ENCODE results near the gene OCIAD2.
"Not testable (repeated sequence)": the region's sequence is repeated elsewhere in the genome, so short reads cannot be mapped to it uniquely, and the experiment has no call there.

Gene OCIAD2

DNA sequence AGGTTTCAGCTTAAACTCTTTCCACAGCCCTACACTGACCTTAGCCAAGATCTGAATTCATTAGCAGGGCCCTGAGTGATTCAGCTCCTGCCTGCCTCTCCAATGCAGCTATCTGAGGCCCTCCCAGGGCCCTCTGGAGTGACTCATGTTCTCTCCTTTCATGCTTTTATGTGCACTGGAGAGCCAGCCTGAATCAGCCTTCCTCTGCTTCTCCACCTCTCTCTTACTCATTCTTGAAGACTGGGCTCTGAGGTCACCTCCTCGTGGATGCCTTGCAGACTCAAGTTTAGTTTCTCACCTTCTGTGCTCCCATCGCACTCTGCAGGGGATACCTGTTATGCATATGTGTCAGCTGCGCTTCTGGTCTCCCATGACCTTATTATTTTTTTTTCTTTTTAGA is 3.1 kb upstream of the OCIAD2 start:
- Histone ChIP-seq H3K27ac (no peak overlapping the region), H3K4me3 (no peak overlapping the region)

DNA sequence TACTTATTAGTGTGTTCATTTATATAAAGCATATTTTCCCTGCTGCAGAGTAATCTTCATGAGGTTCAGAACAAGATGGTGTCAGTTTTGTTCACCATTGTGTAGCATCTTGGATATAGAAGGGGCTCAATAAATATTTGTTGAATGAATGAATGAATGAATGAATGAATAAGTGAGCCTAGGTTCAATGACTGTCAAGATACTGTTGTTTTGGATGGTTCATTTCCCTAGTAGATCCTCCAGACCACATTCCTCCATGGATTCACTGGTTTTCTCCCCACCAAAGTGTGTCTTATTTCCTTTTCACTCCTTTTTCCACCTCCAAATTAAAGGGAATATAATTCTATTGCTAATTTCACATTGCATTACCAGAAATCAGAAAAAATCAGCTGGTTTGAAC is 2.1 kb upstream of the OCIAD2 start:
- Histone ChIP-seq H3K27ac (no peak overlapping the region), H3K4me3 (no peak overlapping the region)

DNA sequence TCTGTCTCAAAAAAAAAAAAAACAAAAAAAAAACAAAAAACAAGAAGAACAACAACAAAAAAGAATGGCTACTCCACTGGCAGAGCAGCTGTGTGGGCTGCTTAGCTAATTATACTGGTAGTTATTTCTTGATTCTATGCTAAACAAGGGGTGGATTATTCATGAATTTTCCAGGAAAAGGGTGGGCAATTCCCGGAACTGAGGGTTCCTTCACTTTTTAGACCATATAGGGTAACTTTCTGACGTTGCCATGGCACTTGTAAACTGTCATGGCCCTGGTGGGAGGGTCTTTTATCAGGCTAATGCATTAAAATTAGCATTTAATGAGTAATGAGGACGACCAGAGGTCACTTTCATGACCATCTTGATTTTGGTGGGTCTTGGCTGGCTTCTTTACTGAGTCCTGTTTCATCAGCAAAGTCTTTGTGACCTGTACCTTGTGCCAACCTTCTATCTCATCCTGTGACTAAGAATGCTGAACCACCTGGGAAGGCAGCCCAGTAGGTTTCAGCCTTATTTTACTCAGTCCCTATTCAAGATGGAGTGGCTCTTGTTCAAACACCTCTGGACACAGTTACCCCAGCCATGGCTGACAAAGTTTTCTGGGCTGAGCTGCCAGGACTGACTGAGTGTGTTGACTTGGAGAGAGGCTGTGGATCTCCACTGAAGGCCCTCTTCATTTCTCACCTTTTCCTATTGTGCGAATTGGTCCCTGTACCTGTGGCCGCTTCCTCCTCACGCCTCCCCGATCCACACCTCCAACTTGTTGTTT is 1.3 kb upstream of the OCIAD2 start:
- Histone ChIP-seq H3K4me3 (no peak overlapping the region), H3K27ac (no peak overlapping the region)

- H3K4me3 ChIP-seq, result peak overlapping the region; percentile 50 to 89 (median 71)
- peak overlapping the region in 3 of 21 experiments; percentile 69 to 93 (median 93) for H3K27ac ChIP-seq
Measured at GRCh38 chr4:48905363-48906015, 1.1 kb downstream of the OCIAD2 start.

DNA sequence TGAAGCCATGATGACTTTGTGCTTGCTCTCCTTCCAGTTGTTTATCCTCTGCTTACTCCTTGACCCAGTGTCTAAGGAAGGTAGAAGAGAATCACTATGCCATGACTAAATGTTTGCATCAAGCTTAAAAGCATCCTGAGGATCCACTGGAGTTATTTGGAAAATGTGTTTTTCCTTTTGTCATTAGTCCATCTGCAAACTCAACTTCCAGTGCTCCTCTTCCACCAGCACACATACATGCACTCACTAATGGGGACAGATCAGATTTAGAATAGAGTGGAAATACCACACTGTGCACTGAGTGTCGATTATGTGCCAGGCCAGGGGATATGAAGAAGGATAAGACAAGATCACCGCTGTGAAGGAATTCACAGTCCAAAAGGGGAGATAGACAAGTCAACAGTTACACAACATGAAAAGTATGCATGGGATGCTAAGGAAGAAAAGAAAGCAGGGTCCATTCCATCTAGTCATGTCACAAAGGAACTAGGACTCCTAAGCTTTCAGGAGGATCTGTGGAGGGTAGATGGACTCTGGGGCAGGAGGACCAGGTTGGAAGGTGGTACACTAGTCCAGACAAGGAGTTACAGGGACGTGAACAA is 1.9 kb downstream of the OCIAD2 start:
- H3K4me3 ChIP-seq, result no peak overlapping the region
- no peak overlapping the region for H3K27ac ChIP-seq

- Histone ChIP-seq H3K27ac (no peak overlapping the region), H3K4me3 (no peak overlapping the region)
Measured at GRCh38 chr4:48904101-48904500, 2.5 kb downstream of the OCIAD2 start.

DNA sequence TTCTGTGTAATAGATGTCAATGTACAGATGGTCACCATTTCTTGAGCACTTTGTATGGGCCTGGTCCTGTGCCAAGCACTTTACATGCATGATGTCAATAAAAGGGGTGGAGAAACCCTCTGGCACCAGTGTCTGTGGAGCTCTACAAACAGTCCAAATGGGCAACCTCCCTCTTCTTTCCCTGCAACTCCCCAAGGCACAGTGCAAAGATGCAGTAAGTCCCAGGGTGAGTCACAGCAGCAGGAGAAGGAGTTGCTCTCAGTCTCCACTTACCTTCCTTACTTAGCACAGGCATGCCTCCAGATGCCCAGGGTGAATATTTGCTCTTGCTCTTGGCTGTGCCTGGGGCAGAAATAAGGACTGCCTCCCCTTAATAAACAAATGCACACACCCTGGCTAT is 4.3 kb downstream of the OCIAD2 start:
- no peak overlapping the region for H3K27ac ChIP-seq
- H3K4me3 ChIP-seq, result no peak overlapping the region

DNA sequence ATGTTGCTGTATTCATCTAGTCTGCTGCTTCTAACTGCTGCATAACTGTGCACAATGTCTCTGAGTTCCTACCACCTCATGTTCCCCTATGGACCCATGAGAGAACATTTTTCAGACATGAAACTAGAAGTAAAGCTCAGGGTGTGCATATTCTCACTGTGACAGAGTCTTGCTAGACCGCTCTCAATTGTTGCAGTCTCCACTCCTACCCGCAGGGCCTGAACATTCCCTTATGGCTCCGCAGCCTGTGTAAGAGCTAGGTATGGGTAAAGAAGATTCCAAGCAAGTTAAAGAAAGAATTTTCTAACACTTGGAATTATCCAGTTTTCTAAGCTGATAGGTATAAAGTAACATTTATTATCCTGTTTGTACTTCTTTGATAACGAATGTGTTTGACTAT is 5.4 kb downstream of the OCIAD2 start:
- H3K4me3 ChIP-seq, result no peak overlapping the region
- no peak overlapping the region for H3K27ac ChIP-seq

GRCh38 chr4:48899950-48900349 is 6.6 kb downstream of the OCIAD2 start:
- Histone ChIP-seq H3K27ac (no peak overlapping the region), H3K4me3 (no peak overlapping the region)

GRCh38 chr4:48899432-48899749 is 7.2 kb downstream of the OCIAD2 start:
- Histone ChIP-seq H3K4me3 (no peak overlapping the region), H3K27ac (no peak overlapping the region)

- no peak overlapping the region for H3K4me3 ChIP-seq
- no peak overlapping the region for H3K27ac ChIP-seq
Measured at GRCh38 chr4:48898733-48899431, 7.7 kb downstream of the OCIAD2 start.

GRCh38 chr4:48896845-48897244 is 9.7 kb downstream of the OCIAD2 start:
- no peak overlapping the region for H3K27ac ChIP-seq
- no peak overlapping the region for H3K4me3 ChIP-seq

DNA sequence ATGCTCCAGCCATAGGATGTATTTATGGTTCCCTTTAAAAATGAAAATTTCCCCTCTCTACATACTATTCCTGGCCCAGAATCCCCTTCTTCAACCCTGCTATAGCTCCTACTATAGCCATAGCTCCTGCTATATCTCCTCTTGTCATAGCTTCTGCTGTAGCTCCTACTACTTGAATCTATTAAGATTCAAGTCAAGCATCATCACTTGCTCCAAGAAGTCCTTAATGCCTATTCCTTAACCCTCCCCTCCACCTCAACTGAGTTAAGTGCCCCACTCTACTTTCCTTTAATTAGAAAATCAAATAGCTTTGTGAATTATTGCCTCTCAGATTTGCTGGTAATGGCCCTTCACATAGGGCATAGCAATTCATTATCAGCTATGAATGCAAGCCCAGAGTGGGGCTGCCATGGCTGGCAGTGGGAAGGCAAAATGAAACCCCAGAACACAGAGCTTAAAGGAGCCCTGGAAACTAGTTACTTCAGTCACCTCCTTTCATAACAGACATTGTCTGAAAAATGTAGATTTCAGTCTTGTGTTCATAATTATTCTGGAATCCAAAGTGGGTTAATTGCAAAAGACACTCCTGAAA is 15.4 kb downstream of the OCIAD2 start:
- Histone ChIP-seq H3K27ac (no peak overlapping the region), H3K4me3 (no peak overlapping the region)

- not testable (repeated sequence) for H3K27ac ChIP-seq
Measured at GRCh38 chr4:48889750-48890149, 16.8 kb downstream of the OCIAD2 start.

GRCh38 chr4:48881646-48882045 is 24.9 kb downstream of the OCIAD2 start:
- H3K4me3 ChIP-seq, H3K27ac ChIP-seq: not testable (repeated sequence)

More at GRCh38 chr4:48889750-48890149, 16.8 kb downstream of the OCIAD2 start:
- H3K4me3 ChIP-seq, result not testable (repeated sequence)

GRCh38 chr4:48879561-48880442 is 26.8 kb downstream of the OCIAD2 start:
- Histone ChIP-seq H3K27ac (no peak overlapping the region), H3K4me3 (no peak overlapping the region)

GRCh38 chr4:48877827-48878535 is 28.6 kb downstream of the OCIAD2 start:
- no peak overlapping the region for H3K4me3 ChIP-seq

DNA sequence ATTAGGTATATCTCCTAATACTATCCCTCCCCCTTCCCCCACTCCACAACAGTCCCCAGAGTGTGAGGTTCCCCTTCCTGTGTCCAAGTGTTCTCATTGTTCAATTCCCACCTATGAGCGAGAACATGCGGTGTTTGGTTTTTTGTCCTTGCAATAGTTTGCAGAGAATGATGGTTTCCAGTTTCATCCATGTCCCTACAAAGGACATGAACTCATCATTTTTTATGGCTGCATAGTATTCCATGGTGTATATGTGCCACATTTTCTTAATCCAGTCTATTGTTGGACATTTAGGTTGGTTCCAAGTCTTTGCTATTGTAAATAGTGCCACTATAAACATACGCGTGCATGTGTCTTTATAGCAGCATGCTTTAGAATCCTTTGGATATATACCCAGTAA is 41.9 kb downstream of the OCIAD2 start:
- H3K4me3 ChIP-seq, H3K27ac ChIP-seq: not testable (repeated sequence)

More at GRCh38 chr4:48877827-48878535, 28.6 kb downstream of the OCIAD2 start:
- peak overlapping the region in 1 of 21 experiments; percentile 14 for H3K27ac ChIP-seq

GRCh38 chr4:48863728-48864127 is 42.8 kb downstream of the OCIAD2 start:
- H3K4me3 ChIP-seq, result no peak overlapping the region
- H3K27ac ChIP-seq, result no peak overlapping the region
